ENCODE measurements around the gene MRGPRE.

The MRGPRE gene

DNA sequence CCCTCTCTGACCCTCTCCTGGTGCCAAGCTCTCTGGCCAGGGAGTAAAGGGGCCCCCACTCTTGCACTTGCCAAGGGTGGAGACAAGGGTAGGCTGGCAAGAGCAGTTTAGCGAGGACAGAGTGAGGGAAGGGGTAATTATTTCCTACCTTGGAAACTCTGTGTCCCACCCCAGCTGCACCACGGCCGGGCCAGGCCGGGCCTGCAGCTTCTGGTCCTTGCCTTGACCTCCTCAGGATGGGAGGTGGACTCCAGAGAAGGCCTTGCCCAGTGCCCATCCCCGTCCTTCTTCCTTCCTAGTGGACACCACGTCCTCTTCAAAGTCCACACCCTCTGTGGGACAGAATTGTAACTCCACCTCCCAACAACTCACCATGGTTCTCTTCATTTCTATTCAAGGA, 48.7 kb downstream of the MRGPRE start:
- no peaks in the 10 kb centered on the region for H3K9me3 ChIP-seq (ENCODE audit: insufficient read depth, low read length)
- H3K27ac ChIP-seq (ENCODE audit: low read depth, low read length) = no peak overlapping the region
- no peaks in the 10 kb centered on the region for H3K9me2 ChIP-seq (replicated peaks; ENCODE audit: insufficient read depth, low read length)
- no peaks in the 10 kb centered on the region for H4K20me1 ChIP-seq (ENCODE audit: low read depth, low read length)
- no peaks in the 10 kb centered on the region for H3F3A ChIP-seq (ENCODE audit: insufficient read depth)
- H2AFZ ChIP-seq (ENCODE audit: low read depth, low read length, severe bottlenecking) = no peak overlapping the region
- no peak overlapping the region for H3K9ac ChIP-seq (ENCODE audit: low read length)
- H3K4me2 ChIP-seq (ENCODE audit: low read depth, low read length, poor library complexity, severe bottlenecking) = no peak overlapping the region
- no peaks in the 10 kb centered on the region for H3K27me3 ChIP-seq (ENCODE audit: low read length)
- no peaks in the 10 kb centered on the region for H3K79me2 ChIP-seq (ENCODE audit: insufficient read depth, low read length)
- H3K4me3 ChIP-seq (ENCODE audit: insufficient read depth, low read length, poor library complexity, severe bottlenecking) = no peak overlapping the region
- no peaks in the 10 kb centered on the region for H3K36me3 ChIP-seq (ENCODE audit: low read length)
- TF ChIP-seq, protein P1, sequence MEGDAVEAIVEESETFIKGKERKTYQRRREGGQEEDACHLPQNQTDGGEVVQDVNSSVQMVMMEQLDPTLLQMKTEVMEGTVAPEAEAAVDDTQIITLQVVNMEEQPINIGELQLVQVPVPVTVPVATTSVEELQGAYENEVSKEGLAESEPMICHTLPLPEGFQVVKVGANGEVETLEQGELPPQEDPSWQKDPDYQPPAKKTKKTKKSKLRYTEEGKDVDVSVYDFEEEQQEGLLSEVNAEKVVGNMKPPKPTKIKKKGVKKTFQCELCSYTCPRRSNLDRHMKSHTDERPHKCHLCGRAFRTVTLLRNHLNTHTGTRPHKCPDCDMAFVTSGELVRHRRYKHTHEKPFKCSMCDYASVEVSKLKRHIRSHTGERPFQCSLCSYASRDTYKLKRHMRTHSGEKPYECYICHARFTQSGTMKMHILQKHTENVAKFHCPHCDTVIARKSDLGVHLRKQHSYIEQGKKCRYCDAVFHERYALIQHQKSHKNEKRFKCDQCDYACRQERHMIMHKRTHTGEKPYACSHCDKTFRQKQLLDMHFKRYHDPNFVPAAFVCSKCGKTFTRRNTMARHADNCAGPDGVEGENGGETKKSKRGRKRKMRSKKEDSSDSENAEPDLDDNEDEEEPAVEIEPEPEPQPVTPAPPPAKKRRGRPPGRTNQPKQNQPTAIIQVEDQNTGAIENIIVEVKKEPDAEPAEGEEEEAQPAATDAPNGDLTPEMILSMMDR (IDR thresholded peaks at IDR 0.05; ENCODE audit: insufficient read depth, low read length, poor library complexity, severe bottlenecking) = no peak
- no peak for TF ChIP-seq EZH2phosphoT487 (conservative IDR thresholded peaks at IDR 0.05; ENCODE audit: low read length)

DNA sequence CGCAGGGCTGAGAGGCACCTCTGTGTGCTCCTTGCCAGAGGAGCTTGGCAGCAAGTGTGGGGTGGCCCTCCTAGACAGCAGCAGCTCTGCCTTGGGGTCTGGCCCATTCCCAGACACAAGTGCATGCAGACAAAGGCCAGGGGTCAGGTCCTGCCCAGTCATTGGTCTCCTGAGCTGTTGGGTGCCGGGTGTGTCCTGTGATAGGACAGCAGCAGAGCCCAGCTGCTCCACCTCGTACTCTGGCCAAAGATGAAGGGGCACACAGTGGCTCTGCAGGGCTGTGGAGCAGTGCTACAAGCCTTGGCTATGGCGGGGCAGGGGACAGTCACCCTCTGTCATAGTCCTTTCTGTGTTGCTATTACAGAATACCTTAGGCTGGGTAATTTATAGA, 49.8 kb downstream of the MRGPRE start:
- Histone ChIP-seq H3K27me3 (ENCODE audit: low read length) (no peaks in the 10 kb centered on the region), H3K27ac (ENCODE audit: low read depth, low read length) (no peak overlapping the region), H3K4me2 (ENCODE audit: low read depth, low read length, poor library complexity, severe bottlenecking) (no peak overlapping the region), H3F3A (ENCODE audit: insufficient read depth) (no peaks in the 10 kb centered on the region), H2AFZ (ENCODE audit: low read depth, low read length, severe bottlenecking) (no peak overlapping the region), H3K9ac (ENCODE audit: low read length) (no peak overlapping the region), H3K9me2 (replicated peaks; ENCODE audit: insufficient read depth, low read length) (no peaks in the 10 kb centered on the region), H3K36me3 (ENCODE audit: low read length) (no peaks in the 10 kb centered on the region), H3K9me3 (ENCODE audit: insufficient read depth, low read length) (no peaks in the 10 kb centered on the region), H4K20me1 (ENCODE audit: low read depth, low read length) (no peaks in the 10 kb centered on the region), H3K4me3 (ENCODE audit: insufficient read depth, low read length, poor library complexity, severe bottlenecking) (no peak overlapping the region), H3K79me2 (ENCODE audit: insufficient read depth, low read length) (no peaks in the 10 kb centered on the region)
- TF ChIP-seq, protein P1 (IDR thresholded peaks at IDR 0.05; ENCODE audit: insufficient read depth, low read length, poor library complexity, severe bottlenecking) = no peak
- no peak for TF ChIP-seq EZH2phosphoT487 (conservative IDR thresholded peaks at IDR 0.05; ENCODE audit: low read length)

DNA sequence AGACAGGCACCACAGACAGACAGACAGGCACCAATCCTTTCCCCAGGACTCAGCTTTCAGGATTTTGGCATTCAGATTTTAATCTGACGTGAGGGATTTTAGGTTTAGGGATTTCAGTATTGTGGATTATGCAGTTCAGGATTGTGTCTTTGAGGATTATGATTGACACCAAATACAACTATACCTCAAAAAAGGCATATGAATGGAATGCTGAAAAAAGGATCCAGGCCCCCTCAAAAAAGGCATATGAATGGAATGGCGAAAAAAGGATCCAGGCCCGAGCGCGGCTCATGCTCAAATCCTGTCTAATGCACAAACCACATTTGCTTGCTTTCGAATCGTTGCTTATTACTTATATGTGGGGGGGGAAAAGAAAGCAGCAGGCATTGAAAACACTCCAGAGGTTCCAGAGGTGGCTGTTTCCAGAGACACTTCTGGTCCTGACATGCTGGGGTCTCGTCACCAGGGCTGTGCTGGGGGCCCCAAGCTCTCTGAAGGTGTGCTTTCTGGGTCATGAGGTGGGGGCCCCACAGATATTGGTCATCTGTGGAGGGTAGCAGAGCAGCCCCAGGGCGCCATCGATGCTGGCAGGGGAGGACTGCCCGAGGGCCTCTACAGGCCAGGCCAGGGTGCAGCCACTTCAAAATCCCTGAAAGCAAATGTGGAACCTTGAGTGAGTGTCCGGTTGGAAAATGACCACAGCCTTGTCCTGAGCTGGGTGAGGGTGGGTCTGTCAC, 50.3 kb downstream of the MRGPRE start:
- no peaks in the 10 kb centered on the region for H3K36me3 ChIP-seq (ENCODE audit: low read length)
- no peaks in the 10 kb centered on the region for H4K20me1 ChIP-seq (ENCODE audit: low read depth, low read length)
- no peaks in the 10 kb centered on the region for H3K9me2 ChIP-seq (replicated peaks; ENCODE audit: insufficient read depth, low read length)
- no peak overlapping the region for H3K4me2 ChIP-seq (ENCODE audit: low read depth, low read length, poor library complexity, severe bottlenecking)
- no peak overlapping the region for H3K27ac ChIP-seq (ENCODE audit: low read depth, low read length)
- no peaks in the 10 kb centered on the region for H3K79me2 ChIP-seq (ENCODE audit: insufficient read depth, low read length)
- no peak overlapping the region for H2AFZ ChIP-seq (ENCODE audit: low read depth, low read length, severe bottlenecking)
- no peaks in the 10 kb centered on the region for H3K27me3 ChIP-seq (ENCODE audit: low read length)
- H3K4me3 ChIP-seq (ENCODE audit: insufficient read depth, low read length, poor library complexity, severe bottlenecking) = no peak overlapping the region
- peaks cover 4% of the 10 kb centered on the region; the same call in 1 of the 2 replicates for H3K9me3 ChIP-seq (ENCODE audit: insufficient read depth, low read length)
- no peak overlapping the region for H3K9ac ChIP-seq (ENCODE audit: low read length)
- no peaks in the 10 kb centered on the region for H3F3A ChIP-seq (ENCODE audit: insufficient read depth)
- TF ChIP-seq, protein P1 (IDR thresholded peaks at IDR 0.05; ENCODE audit: insufficient read depth, low read length, poor library complexity, severe bottlenecking) = no peak
- no peak for TF ChIP-seq EZH2phosphoT487 (conservative IDR thresholded peaks at IDR 0.05; ENCODE audit: low read length)

Data from SU-DHL-6 (cell line).